T-cell (primary cell): ENCODE measurements around the gene KIAA1755. TPM values are rescaled to one million over a fixed set of nuclear protein-coding genes. Genes with fewer than 3 reads are reported as not detected.

Experiments used
- ATAC-seq, 4 experiments: fragments of 200-7000 bp in 3 of 4; fragments of 150-1000 bp in 1 of 4; cut with Tn5 transposase; replicated peaks in 1 of 4; 1 replicate in 3 of 4; 2 replicates in 1 of 4; pipeline ENCODE4 v1.10.0; 2021; ENCODE audit warnings: moderate library complexity in 3 of 4, mild to moderate bottlenecking in 2 of 4, moderate number of reproducible peaks in 1 of 4
- CTCF ChIA-PET, 2 donors: fragments of 300-600 bp; sonication (Branson Sonifier 250); formaldehyde crosslinking; loops; one replicate each; lab custom pipeline; 2022; ENCODE audit warnings: antibody characterized with exemption in 2 of 2; lab: Charles Lee
- POLR2A ChIA-PET, 2 donors: fragments of 300-600 bp; sonication (Branson Sonifier 250); formaldehyde crosslinking; loops; one replicate each; lab custom pipeline; 2022; ENCODE audit warnings: antibody characterized with exemption in 2 of 2; lab: Charles Lee
- DNase-seq, 35 experiments: peaks; one replicate each; pipeline versions ENCODE4 v3.0.0 to v3.0.0-alpha.2; 2013 to 2023
- H3K27ac ChIP-seq: one replicate; pipeline ENCODE4 v1.5.1; 2013; ENCODE audit warnings: low read length
- H3K27me3 ChIP-seq, 2 experiments: replicated peaks in 1 of 2; 1 replicate in 1 of 2; 2 replicates in 1 of 2; pipeline versions ENCODE4 v1.6.1 to v1.7.0; 2013; ENCODE audit warnings: low read length in 1 of 2, mixed read lengths in 1 of 2; ENCODE audit not compliant: control insufficient read depth in 2 of 2, insufficient read depth in 2 of 2; ENCODE audit errors: extremely low read depth in 1 of 2
- H3K36me3 ChIP-seq, 2 donors: 1 replicate in 1 of 2; 2 replicates in 1 of 2; pipeline versions ENCODE4 v1.6.1 to v1.7.0; 2013; ENCODE audit warnings: low read length in 1 of 2; ENCODE audit not compliant: control insufficient read depth in 2 of 2, insufficient read depth in 1 of 2; ENCODE audit errors: extremely low read depth in 1 of 2
- H3K4me1 ChIP-seq, 2 experiments: 1 replicate in 1 of 2; 2 replicates in 1 of 2; pipeline versions ENCODE4 v1.6.1 to v1.7.0; 2013; ENCODE audit warnings: low read length in 2 of 2, mixed read lengths in 1 of 2; ENCODE audit not compliant: insufficient read depth in 2 of 2, control insufficient read depth in 1 of 2; ENCODE audit errors: extremely low read depth in 1 of 2
- H3K4me3 ChIP-seq, 2 donors: 1 replicate in 1 of 2; 2 replicates in 1 of 2; pipeline versions ENCODE4 v1.5.1 to v1.7.0; 2013; ENCODE audit warnings: mild to moderate bottlenecking in 2 of 2, low read length in 1 of 2, moderate library complexity in 1 of 2; ENCODE audit not compliant: control insufficient read depth in 1 of 2; ENCODE audit errors: extremely low read depth in 1 of 2
- H3K9me3 ChIP-seq: 2 replicates; pipeline ENCODE4 v1.7.0; 2013
- H3K27ac Mint-ChIP-seq, 2 donors: one replicate each; pipeline ENCODE4 v1.8.0; 2020 to 2021; ENCODE audit warnings: mild to moderate bottlenecking in 2 of 2, mixed read lengths in 2 of 2
- H3K27me3 Mint-ChIP-seq, 2 donors: one replicate each; pipeline ENCODE4 v1.8.0; 2021 to 2022; ENCODE audit warnings: mixed read lengths in 2 of 2
- H3K36me3 Mint-ChIP-seq: one replicate; pipeline ENCODE4 v1.8.0; 2021; ENCODE audit warnings: mixed read lengths
- H3K4me1 Mint-ChIP-seq, 3 donors: one replicate each; pipeline ENCODE4 v1.8.0; 2020 to 2022; ENCODE audit warnings: mixed read lengths in 3 of 3, mild to moderate bottlenecking in 1 of 3
- H3K4me3 Mint-ChIP-seq, 3 donors: one replicate each; pipeline ENCODE4 v1.8.0; 2020 to 2022; ENCODE audit warnings: mild to moderate bottlenecking in 3 of 3, mixed read lengths in 3 of 3, moderate library complexity in 3 of 3
- H3K9me3 Mint-ChIP-seq, 3 donors: one replicate each; pipeline ENCODE4 v1.8.0; 2020 to 2022; ENCODE audit warnings: mixed read lengths in 3 of 3
- WGBS: methylation state at CpG from one replicate; pipeline ENCODE4 v1.1.5; 2013; ENCODE audit warnings: missing lambda C conversion rate; ENCODE audit not compliant: insufficient coverage; 5-methylcytosine and 5-hydroxymethylcytosine counted together
- total RNA-seq, 35 experiments: library from RNA in 6 of 35; stranded (reverse) in 6 of 35; fragments of 120-200 nt in 1 of 35; gene quantifications; one replicate each; pipeline versions ENCODE4 v1.2.1 to v1.2.4 and lab custom pipeline; 2013 to 2026

KIAA1755 gene
- total RNA-seq, 5 donors from 2014 or later (not counting 1 experiment from before 2014, with no cell fraction given) = not detected

DNA sequence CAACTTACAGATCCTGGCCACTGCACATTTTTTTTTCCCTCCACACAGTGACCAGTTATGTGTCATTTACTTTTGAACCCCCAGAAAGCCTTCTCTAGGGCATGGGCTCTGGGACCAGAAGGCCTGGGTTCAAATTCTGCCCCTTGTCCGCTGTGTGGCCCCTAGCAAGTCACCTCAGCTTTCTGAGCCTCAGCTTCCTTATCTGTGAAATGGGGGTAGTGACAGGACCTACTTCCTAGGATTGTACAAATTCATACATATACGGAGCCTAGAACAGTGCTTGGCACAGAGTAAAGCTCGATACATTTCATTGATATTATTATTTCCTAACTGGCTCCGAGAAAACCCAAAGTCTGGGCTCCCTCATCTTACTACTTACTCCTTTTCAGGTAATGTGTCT is 45.0 kb upstream of the KIAA1755 start:
- no peaks in the 10 kb centered on the region for H3K36me3 ChIP-seq
- Mint-ChIP-seq H3K9me3 (no peaks in the 10 kb centered on the region), H3K27me3 (peaks cover 56 to 66% of the 10 kb centered on the region in 2 donors), H3K27ac (no peak overlapping the region), H3K36me3 (no peaks in the 10 kb centered on the region), H3K4me1 (peaks cover 10 to 20% (median 15%) of the 10 kb centered on the region in 3 donors), H3K4me3 (no peak overlapping the region)
- no peak overlapping the region for H3K27ac ChIP-seq
- no peak overlapping the region for H3K4me3 ChIP-seq
- ChIA-PET CTCF (interaction anchor here (0.5 to 0.7 kb wide), 3 partner anchors 47 to 871 kb away, joined by 4 to 12 read pairs (median 8); no protein-coding TSS in a partner anchor), POLR2A (no interaction called here)
- DNase-seq (no peak), ATAC-seq (no peak)
- no CpG with 5 or more reads among the region's 4 CpGs for WGBS
- H3K9me3 ChIP-seq = no peaks in the 10 kb centered on the region
- peaks cover 0 to 7% of the 10 kb centered on the region in 2 experiments for H3K4me1 ChIP-seq
- H3K27me3 ChIP-seq = peaks cover 0 to 61% of the 10 kb centered on the region in 2 experiments

DNA sequence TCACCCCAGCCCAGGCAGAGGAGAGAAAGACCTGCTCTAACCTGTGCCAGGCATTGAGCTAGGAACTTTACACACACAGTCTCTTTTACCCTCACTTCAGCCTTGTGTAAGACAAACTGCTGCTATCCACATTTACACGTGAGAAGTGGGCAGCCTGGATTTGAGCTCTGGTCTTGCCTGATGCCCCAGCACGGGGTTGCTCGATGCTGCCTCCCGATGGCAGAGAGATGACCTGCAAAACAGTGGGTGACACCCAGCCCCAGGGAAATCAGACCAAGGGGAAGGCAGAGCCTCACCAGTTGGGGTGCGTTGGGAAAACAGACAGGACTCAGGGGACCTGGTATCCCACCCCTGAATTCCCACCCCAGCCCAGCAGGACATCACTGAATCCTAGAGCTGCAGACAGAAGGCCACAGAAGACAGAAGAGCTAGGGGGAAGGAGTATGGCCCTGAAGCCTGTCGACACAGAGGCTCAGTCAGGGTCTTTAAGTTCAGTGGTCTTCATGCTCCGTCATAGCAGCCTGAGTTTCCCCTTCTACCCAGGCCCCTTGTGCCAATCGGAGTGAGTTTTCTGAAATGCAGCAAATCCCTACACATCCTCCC is 44.4 kb upstream of the KIAA1755 start:
- 40% methylated on average over 7 of the region's 8 CpGs for WGBS
- H3K9me3 ChIP-seq = no peaks in the 10 kb centered on the region
- Mint-ChIP-seq H3K36me3 (no peaks in the 10 kb centered on the region), H3K27me3 (peaks cover 54 to 62% of the 10 kb centered on the region in 2 donors), H3K27ac (no peak overlapping the region), H3K4me1 (peaks cover 10 to 20% (median 15%) of the 10 kb centered on the region in 3 donors), H3K4me3 (no peak overlapping the region), H3K9me3 (no peaks in the 10 kb centered on the region)
- POLR2A ChIA-PET = no interaction called here
- H3K4me1 ChIP-seq = peaks cover 0 to 7% of the 10 kb centered on the region in 2 experiments
- ATAC-seq (no peak), DNase-seq (peak in 4 of 35 experiments; percentile 6 to 22 (median 10))
- no peak overlapping the region for H3K27ac ChIP-seq
- peaks cover 0 to 60% of the 10 kb centered on the region in 2 experiments for H3K27me3 ChIP-seq
- no peaks in the 10 kb centered on the region for H3K36me3 ChIP-seq
- H3K4me3 ChIP-seq = no peak overlapping the region
- CTCF ChIA-PET = interaction anchor here (0.6 to 0.7 kb wide), 2 partner anchors 749 to 870 kb away, joined by 4 to 12 read pairs; no protein-coding TSS in a partner anchor

- H3K27ac Mint-ChIP-seq = no peak within 1 kb of the TSS
- peaks cover 54 to 60% of the 10 kb centered on the region in 2 donors for H3K27me3 Mint-ChIP-seq
These were observed 43.4 kb upstream of the KIAA1755 start, which contains the start of gene BPI for GRCh38 chr20:38303908-38304379. Gene BPI (plus strand): TSS chr20:38304156. CDS start chr20:38304224, 68 bp downstream.

GRCh38 chr20:38302786-38303185 is 42.3 kb upstream of the KIAA1755 start:
- ATAC-seq = no peak
- no peak overlapping the region for H3K4me3 ChIP-seq
- Mint-ChIP-seq H3K4me1 (peaks cover 10 to 20% (median 15%) of the 10 kb centered on the region in 3 donors), H3K27me3 (peaks cover 54 to 60% of the 10 kb centered on the region in 2 donors), H3K9me3 (no peaks in the 10 kb centered on the region), H3K36me3 (no peaks in the 10 kb centered on the region), H3K27ac (no peak overlapping the region), H3K4me3 (no peak overlapping the region)
- H3K4me1 ChIP-seq = peaks cover 0 to 7% of the 10 kb centered on the region in 2 experiments
- ChIA-PET POLR2A (no interaction called here), CTCF (no interaction called here)
- 18% methylated on average over 4 of the region's 11 CpGs for WGBS
- H3K27ac ChIP-seq = no peak overlapping the region
- H3K27me3 ChIP-seq = peaks cover 0 to 59% of the 10 kb centered on the region in 2 experiments
- no peaks in the 10 kb centered on the region for H3K36me3 ChIP-seq
- DNase-seq = no peak
- H3K9me3 ChIP-seq = no peaks in the 10 kb centered on the region

More at GRCh38 chr20:38303908-38304379, 43.4 kb upstream of the KIAA1755 start, which contains the start of gene BPI:
- Mint-ChIP-seq H3K36me3 (no peaks in the 10 kb centered on the region), H3K4me3 (no peak within 1 kb of the TSS), H3K4me1 (peaks cover 10 to 20% (median 15%) of the 10 kb centered on the region in 3 donors), H3K9me3 (no peaks in the 10 kb centered on the region)
- 3% methylated on average over 14 of the region's 21 CpGs for WGBS
- DNase-seq (peak in 1 of 35 experiments; percentile 33), ATAC-seq (peak in 1 of 4 experiments; percentile 37)
- no peaks in the 10 kb centered on the region for H3K9me3 ChIP-seq
- H3K4me1 ChIP-seq = peaks cover 0 to 7% of the 10 kb centered on the region in 2 experiments
- peaks cover 0 to 66% of the 10 kb centered on the region in 2 experiments for H3K27me3 ChIP-seq
- H3K36me3 ChIP-seq = no peaks in the 10 kb centered on the region
- ChIA-PET POLR2A (no interaction called here), CTCF (interaction anchor here in 1 of 2 donors (0.6 kb wide), 1 partner anchor 1652 kb away, joined by 4 read pairs; no protein-coding TSS in a partner anchor)
- H3K4me3 ChIP-seq = no peak within 1 kb of the TSS
- no peak within 1 kb of the TSS for H3K27ac ChIP-seq

GRCh38 chr20:38301309-38301708 is 40.8 kb upstream of the KIAA1755 start:
- Histone ChIP-seq H3K27me3 (peaks cover 0 to 52% of the 10 kb centered on the region in 2 experiments), H3K36me3 (no peaks in the 10 kb centered on the region), H3K4me3 (no peak overlapping the region), H3K9me3 (no peaks in the 10 kb centered on the region), H3K4me1 (peaks cover 0 to 7% of the 10 kb centered on the region in 2 experiments), H3K27ac (no peak overlapping the region)
- no peak overlapping the region for H3K27ac Mint-ChIP-seq
- DNase-seq (no peak), ATAC-seq (no peak)
- no peak overlapping the region for H3K4me3 Mint-ChIP-seq
- no peaks in the 10 kb centered on the region for H3K36me3 Mint-ChIP-seq
- H3K4me1 Mint-ChIP-seq = peaks cover 10 to 20% (median 15%) of the 10 kb centered on the region in 3 donors
- H3K27me3 Mint-ChIP-seq = peaks cover 50% of the 10 kb centered on the region in 2 donors
- POLR2A ChIA-PET = interaction anchor here in 1 of 2 donors (0.6 kb wide), 1 partner anchor 1854 kb away, joined by 3 read pairs; no protein-coding TSS in a partner anchor
- 43% methylated on average over 1 of the region's 3 CpGs for whole genome bisulfite sequencing
- CTCF ChIA-PET = no interaction called here
- no peaks in the 10 kb centered on the region for H3K9me3 Mint-ChIP-seq

DNA sequence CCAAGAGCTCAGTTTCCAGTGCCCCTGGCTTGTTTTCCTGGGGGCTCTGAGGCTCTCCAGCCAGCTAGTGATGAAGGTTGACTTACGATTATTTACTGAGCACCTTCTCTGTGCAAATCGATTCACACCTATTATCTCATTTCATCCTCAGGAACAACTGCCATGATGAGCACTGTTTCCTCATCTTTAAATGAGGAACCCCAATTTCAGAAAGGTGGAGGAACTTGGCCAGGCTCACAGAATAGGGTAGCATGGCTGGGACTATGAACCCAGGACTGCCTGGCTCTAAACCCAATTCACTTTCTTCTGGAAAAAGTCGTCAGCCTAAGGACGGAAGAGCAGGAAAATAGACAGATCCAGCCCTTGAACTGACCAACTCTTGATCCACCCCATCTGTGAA is 39.9 kb upstream of the KIAA1755 start:
- no CpG with 5 or more reads among the region's 4 CpGs for WGBS
- H3K27me3 Mint-ChIP-seq = peaks cover 43 to 44% of the 10 kb centered on the region in 2 donors

More for the DNA sequence above, 39.9 kb upstream of the KIAA1755 start:
- H3K4me1 Mint-ChIP-seq = peaks cover 10 to 20% (median 15%) of the 10 kb centered on the region in 3 donors
- no peak overlapping the region for H3K4me3 ChIP-seq
- H3K27ac Mint-ChIP-seq = no peak overlapping the region
- ATAC-seq (no peak), DNase-seq (no peak)
- ChIA-PET CTCF (no interaction called here), POLR2A (no interaction called here)
- H3K4me3 Mint-ChIP-seq = no peak overlapping the region
- no peaks in the 10 kb centered on the region for H3K9me3 Mint-ChIP-seq
- peaks cover 0 to 7% of the 10 kb centered on the region in 2 experiments for H3K4me1 ChIP-seq
- H3K27ac ChIP-seq = no peak overlapping the region
- H3K27me3 ChIP-seq = peaks cover 0 to 59% of the 10 kb centered on the region in 2 experiments
- no peaks in the 10 kb centered on the region for H3K9me3 ChIP-seq
- H3K36me3 ChIP-seq = no peaks in the 10 kb centered on the region
- H3K36me3 Mint-ChIP-seq = no peaks in the 10 kb centered on the region
